ENCODE data around the gene KAT6B.

The KAT6B gene

GRCh38 chr10:74925291-74925690 is 98.9 kb downstream of the KAT6B start:
- FAIRE-seq = no peak

DNA sequence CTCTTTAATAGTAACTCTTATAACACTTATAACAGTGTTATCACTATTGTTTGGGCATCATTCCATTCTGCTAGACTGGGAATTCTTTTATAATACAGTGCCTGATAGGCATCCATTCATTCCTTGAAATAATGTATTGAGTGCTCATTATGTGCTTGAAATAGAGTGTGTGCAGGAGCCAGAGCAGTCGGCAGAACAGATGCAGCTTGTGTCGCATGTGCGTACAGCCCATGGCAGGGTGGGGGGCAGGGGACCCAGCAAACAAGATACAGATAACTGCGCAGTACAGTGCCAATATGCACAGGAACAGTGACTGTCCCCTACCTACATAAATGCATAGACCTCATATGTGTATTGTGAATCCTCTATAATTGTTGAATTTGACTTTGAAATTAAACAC is 99.3 kb downstream of the KAT6B start:
- no peak for FAIRE-seq

DNA sequence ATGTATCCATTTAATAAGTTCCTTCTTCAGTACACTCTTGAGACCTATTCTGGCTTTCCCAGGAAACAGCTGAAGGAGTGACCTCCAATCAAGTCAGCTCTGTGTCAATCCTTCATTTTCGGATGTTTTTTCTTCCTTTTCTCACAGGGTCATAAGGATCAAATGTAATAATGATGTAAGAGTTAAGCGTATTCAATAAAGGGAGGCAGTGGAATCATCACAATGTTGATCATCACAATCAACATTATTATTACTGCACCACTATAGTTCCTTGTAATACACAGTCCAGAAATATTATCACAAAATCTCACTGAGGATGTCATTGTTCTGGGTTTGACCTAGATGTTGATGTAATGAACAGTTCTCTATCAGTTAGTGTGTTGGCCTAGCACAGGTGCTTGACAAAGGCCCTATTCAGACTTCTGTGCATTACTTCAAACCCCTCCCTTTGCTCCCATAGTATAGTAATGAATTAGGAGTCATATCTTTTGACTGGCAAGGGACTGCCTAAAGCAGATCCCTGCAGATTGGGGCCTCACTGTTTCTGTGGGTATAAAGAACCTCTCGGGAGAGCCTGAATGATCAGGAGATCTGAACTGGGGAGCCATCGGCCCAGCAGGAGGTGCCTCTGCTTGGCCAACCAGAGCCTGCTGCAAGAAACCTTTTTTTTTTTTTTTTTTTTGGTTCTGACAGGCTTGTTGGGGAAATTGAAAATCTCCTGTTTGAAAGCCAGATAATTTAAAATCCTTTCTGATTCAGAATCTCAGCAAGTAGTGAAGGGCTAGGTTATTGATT is 100.6 kb downstream of the KAT6B start:
- FAIRE-seq = no peak

DNA sequence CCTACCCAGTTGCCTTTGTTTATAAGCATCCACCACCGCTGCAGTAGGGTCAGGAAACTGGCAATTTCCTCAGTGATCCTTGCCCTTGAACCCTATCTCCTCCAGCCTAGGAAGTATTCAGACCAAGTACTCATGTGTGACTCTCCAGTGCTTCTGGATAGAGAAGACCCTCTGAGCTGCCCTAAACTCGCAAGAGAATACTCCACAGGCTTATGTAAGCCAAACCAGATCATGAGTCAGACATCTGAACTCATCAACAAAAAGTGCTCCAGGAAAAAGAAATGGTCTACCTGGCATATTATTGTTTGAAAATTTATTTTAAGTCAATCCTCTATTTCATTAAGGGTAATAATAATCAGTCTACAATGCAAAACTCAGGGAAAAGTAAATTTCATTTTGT is 101.3 kb downstream of the KAT6B start:
- no peak for FAIRE-seq

DNA sequence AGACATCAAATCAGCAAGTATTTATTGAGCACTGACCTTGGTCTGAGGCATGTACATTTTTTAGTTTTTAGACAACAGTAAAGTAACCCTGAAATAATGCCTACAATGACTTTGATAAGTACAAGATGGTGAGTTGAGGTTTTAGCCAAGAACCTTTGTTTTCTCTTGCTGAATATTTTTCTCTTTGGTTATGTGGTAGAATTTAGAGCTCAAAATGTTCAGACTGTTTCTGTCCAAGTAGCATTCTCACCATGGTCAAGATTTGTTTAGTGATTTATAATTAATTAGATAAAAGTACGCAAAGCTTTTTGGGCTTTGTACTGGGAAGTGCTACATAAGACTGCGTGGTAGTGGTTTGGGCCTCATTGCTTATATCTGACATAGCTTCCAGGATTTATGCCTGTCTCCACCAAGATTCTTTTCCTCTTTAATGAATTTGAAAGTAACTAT is 102.4 kb downstream of the KAT6B start:
- FAIRE-seq = no peak

GRCh38 chr10:74929197-74929596 is 102.8 kb downstream of the KAT6B start:
- FAIRE-seq = no peak

- no peak for FAIRE-seq
Measured at GRCh38 chr10:74930965-74931364, 104.6 kb downstream of the KAT6B start.

GRCh38 chr10:74932648-74933047 is 106.2 kb downstream of the KAT6B start:
- FAIRE-seq = no peak

- no peak for FAIRE-seq
Measured at GRCh38 chr10:74934100-74934812, 107.9 kb downstream of the KAT6B start.

GRCh38 chr10:74936577-74937265 is 110.3 kb downstream of the KAT6B start:
- no peak for FAIRE-seq

GRCh38 chr10:74937266-74937856 is 111.0 kb downstream of the KAT6B start:
- no peak for FAIRE-seq

- FAIRE-seq = no peak
Measured at GRCh38 chr10:74944205-74944604, 117.8 kb downstream of the KAT6B start.

DNA sequence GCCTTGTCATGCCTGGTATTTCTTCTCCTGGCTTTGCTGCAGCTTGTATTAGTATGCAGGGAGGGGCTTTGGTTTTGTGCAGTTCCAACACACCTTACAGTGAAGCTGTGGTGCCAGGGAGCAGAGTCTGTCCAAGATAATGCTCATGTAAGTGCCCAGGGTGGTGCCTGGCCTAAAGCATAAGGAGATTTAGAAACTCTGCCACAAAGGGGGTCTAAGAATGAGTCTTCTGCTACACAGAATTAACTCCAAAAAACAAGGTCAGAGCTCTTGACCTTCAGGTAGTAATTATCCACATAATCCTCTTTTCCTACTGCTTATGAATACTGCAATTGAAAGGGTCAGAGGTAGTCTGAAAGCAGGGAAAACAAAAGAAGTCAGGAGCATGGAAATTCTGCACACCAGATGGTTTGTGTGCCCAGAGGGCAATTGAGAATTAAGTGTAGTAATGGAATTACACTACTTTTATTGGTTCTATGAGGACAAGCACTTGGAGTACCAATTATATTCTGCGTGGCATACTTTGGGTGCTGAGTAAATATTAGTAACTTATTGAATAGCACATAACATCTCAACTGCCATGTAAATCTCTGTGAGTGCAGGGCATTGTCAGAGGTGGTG is 121.5 kb downstream of the KAT6B start:
- no peak for FAIRE-seq

DNA sequence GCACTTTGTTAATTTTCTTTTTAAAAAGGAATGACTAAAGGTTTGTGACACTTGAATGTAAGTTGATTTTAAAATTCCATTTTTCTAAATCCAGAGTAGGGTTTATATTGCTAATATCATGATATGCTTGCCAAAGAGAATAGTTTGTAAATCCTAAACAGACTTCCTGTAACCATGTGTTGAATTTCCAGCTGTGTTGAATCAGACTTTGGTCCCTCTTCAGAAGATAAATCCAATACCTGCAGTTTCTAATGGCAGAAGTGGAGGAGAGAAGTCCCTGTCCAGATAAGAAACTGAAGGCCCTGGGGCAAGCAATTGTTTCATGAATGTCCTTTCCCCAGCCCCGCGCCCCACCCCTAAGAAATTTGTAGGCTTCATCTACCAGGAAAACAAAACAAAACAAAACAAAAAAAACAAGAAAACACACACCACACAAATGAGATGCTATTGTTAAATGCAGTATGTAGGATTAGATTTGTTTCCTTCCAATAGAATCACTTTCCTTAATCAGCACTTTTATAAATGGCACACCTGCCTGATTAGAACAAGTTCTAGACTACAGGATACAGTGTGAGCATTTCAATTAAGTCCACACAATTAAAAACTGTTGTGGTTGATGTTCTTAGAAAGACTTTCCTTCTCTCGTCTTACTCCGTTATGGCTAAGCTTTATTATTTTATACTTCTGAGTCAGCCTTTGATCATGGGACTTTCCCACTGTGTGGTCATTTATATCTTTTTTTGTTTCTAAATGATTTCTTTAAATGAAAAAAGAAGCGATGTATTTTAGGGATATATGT is 122.8 kb downstream of the KAT6B start:
- no peak for FAIRE-seq

DNA sequence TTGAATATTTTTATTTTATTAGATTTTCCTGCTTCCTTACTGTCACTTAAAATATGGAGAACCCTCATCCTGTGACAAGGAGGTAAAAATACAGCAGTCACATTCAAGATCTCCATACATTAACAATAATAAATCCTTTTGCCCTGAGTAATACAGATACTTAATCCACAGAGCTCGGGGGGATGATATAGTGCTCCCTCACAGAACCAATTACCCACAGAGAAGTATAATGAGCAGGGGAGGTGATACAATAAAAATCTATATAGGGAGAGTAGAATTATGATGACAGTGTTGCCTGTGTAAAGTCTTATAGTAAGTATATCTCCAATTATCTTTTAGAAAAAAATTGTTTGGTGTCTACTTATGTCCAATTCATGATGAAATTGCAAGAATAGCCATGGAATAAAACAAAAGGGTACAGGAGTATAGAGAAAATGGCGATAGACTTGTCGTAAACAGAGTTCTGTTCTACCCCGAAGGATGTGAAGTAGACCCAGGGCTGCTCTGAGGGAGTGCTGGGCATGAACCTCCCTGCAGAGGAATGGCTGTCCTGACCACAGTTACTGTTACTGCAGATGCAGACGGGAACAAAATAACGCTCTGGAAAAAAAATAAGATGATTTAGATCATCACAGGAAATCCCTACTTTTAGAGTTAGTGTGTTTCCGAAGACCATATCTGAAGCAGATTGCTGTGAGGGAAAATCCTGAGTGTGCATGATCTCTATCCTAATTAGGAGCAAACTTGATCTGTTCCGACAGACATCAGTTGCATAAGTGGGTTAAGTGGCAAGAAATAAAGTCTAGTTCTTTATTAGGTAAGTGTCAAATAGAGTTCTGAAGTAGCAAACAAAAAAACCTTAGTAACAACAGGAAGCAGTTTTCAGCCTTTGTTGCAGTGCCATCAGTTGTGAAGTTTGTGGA is 123.7 kb downstream of the KAT6B start:
- no peak for FAIRE-seq

GRCh38 chr10:74953214-74953613 is 126.8 kb downstream of the KAT6B start:
- FAIRE-seq = no peak

DNA sequence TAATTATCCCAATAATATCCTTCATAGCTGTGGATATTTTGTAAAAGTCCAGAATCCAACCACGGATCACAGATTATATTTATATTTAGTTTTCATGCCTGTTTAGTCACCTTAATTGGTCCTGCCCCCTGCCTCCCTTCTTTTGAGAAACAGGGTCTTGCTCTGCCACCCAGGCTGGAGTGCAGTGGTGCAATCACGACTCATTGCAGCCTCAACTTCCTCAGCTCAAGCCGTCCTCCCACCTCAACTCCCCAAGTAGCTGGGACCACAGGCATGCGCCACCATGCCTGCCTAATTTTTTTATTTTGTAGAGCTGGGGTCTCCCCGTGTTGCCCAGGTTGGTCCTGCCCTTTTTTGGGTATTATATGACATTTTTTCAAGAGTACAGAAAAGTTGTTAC is 129.4 kb downstream of the KAT6B start:
- FAIRE-seq = no peak

- no peak for FAIRE-seq
Measured at GRCh38 chr10:74956555-74957111, 130.2 kb downstream of the KAT6B start.

DNA sequence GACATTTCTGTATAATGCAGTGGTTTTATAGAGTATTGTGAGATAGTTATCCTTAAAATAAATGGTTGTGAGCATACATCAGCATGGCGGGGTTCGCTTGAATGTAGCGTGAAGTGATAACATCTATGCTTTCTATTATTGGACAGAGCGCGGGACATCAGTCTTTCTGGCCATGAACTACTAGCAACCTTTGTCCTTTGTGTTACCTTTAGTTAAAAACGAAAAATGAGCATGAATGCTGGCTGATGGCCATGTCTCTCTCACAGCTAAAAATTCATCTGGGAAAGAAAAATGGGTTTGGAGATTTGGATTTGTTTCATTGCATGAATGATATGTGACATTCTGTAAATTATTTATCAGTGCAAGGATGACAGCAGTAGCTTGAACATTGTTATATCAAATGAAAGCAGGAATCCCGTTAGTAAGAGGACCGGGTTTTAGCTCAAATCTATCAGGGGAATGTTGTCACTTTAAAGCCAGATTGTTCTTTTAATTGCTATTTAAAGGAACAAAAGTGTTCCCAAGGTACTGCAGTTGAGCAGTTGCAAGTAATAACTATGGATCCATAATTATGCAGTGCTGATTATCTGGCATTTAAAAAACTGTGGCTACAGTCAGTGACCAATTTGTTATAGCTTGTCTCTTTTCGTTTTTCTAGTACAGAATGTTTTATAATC is 131.0 kb downstream of the KAT6B start:
- no peak for FAIRE-seq

- FAIRE-seq = no peak
Measured at GRCh38 chr10:74958316-74958715, 131.9 kb downstream of the KAT6B start.
